HepG2 (cell line): ENCODE measurements around the gene SPAG9. TPM values are rescaled to one million over a fixed set of nuclear protein-coding genes. Genes with fewer than 3 reads are reported as not detected.

ENCODE experiments used
- ATAC-seq: fragments of 200-7000 bp; cut with Tn5 transposase; 3 replicates; pipeline ENCODE4 v1.9.1; 2020; ENCODE audit warnings: mild to moderate bottlenecking, moderate library complexity
- BruUV-seq: library from RNA; stranded (reverse); fragments of 400-500 nt; replicated peaks from 2 replicates; lab custom pipeline; 2021; lab: Mats Ljungman, UMichigan
- CTCF ChIA-PET: fragments of 300-600 bp; formaldehyde crosslinking; extraction: SDS; loops from one replicate; lab custom pipeline; 2021; ENCODE audit warnings: low total read pairs, inconsistent platforms, low intra/inter-chr PET ratio; lab: Yijun Ruan, JAX
- POLR2A ChIA-PET: fragments of 350-600 bp; sonication (Branson Sonifier 250); formaldehyde crosslinking; loops from one replicate; lab custom pipeline; 2020; ENCODE audit warnings: antibody characterized with exemption, inconsistent platforms; lab: Yijun Ruan, JAX
- DNase-seq: peaks from one replicate; pipeline ENCODE4 v3.0.0-alpha.2; 2015; ENCODE audit warnings: low spot score
- FAIRE-seq: peaks from 3 replicates; lab custom pipeline; 2011; peaks lifted over from hg19 to GRCh38; lab: Jason Lieb, UNC
- H2AFZ ChIP-seq: one replicate; pipeline ENCODE4 v1.6.1; 2011; ENCODE audit warnings: low read length, inconsistent platforms
- H3K27ac ChIP-seq: fragments of 300-600 bp; 3 replicates; pipeline ENCODE4 v1.8.0; 2011; ENCODE audit warnings: mixed run types, mild to moderate bottlenecking, mixed read lengths, low read length, inconsistent platforms; ENCODE audit not compliant: insufficient read depth; ENCODE audit errors: extremely low read length
- H3K27me3 ChIP-seq, 2 experiments: fragments of 200-600 bp in 1 of 2; 2 replicates in 1 of 2; 3 replicates in 1 of 2; pipeline versions ENCODE4 v1.6.0 to v1.8.0; 2011; ENCODE audit warnings: low read length in 2 of 2, mild to moderate bottlenecking in 2 of 2, moderate library complexity in 2 of 2, inconsistent platforms in 1 of 2; ENCODE audit not compliant: insufficient read depth in 2 of 2, control insufficient read depth in 1 of 2
- H3K36me3 ChIP-seq, 2 experiments: fragments of 200-600 bp in 1 of 2; replicated peaks in 1 of 2; 2 replicates in 1 of 2; 3 replicates in 1 of 2; pipeline versions ENCODE4 v1.5.1 to v1.8.0; 2011; ENCODE audit warnings: low read length in 2 of 2, inconsistent platforms in 1 of 2; ENCODE audit not compliant: insufficient read depth in 2 of 2, control insufficient read depth in 1 of 2
- H3K4me1 ChIP-seq: 2 replicates; pipeline ENCODE4 v1.5.1; 2012; ENCODE audit warnings: low read length, inconsistent platforms; ENCODE audit not compliant: insufficient read depth
- H3K4me2 ChIP-seq: 2 replicates; pipeline ENCODE4 v1.6.0; 2011; ENCODE audit warnings: low read depth, low read length, inconsistent platforms
- H3K4me3 ChIP-seq, 3 experiments: fragments of 200-600 bp in 1 of 3; sonication (generic), shearing (Covaris generic) in 1 of 3; replicated peaks in 1 of 3; 2 replicates each; pipeline ENCODE4 v1.5.1; 2011 to 2016; ENCODE audit warnings: low read length in 3 of 3, inconsistent platforms in 2 of 3, low read depth in 2 of 3, mild to moderate bottlenecking in 2 of 3, control low read depth in 1 of 3, mixed read lengths in 1 of 3; ENCODE audit not compliant: insufficient read depth in 1 of 3
- H3K79me2 ChIP-seq: one replicate; pipeline ENCODE4 v1.6.1; 2011; ENCODE audit warnings: low read length, inconsistent platforms; ENCODE audit not compliant: insufficient read depth
- H3K9ac ChIP-seq: 2 replicates; pipeline ENCODE4 v1.6.0; 2011; ENCODE audit warnings: mild to moderate bottlenecking, low read depth, low read length, inconsistent platforms; ENCODE audit not compliant: insufficient read depth
- H3K9me3 ChIP-seq: 2 replicates; pipeline ENCODE4 v1.5.1; 2012; ENCODE audit warnings: mild to moderate bottlenecking, low read length
- H4K20me1 ChIP-seq: 2 replicates; pipeline ENCODE4 v1.6.0; 2011; ENCODE audit warnings: inconsistent platforms, mild to moderate bottlenecking, low read length, moderate library complexity; ENCODE audit not compliant: insufficient read depth
- EZH2 ChIP-seq: conservative IDR thresholded peaks from 2 replicates; pipeline ENCODE4 v1.6.1; 2012; ENCODE audit warnings: mild to moderate bottlenecking, low read depth, low read length, moderate library complexity
- HNF1A ChIP-seq, 2 experiments: sonication (generic) in 1 of 2; formaldehyde crosslinking in 1 of 2; IDR thresholded peaks; 2 replicates each; pipeline versions ENCODE4 v1.4.0 to v1.6.1; 2016 to 2020; ENCODE audit warnings: borderline replicate concordance in 1 of 2, low read depth in 1 of 2, mild to moderate bottlenecking in 1 of 2, missing genetic modification reagents in 1 of 2
- MTA3 ChIP-seq: sonication (generic); formaldehyde crosslinking; IDR thresholded peaks from 2 replicates; pipeline ENCODE4 v1.4.0; 2020; ENCODE audit warnings: missing genetic modification reagents
- ZMAT3 ChIP-seq: sonication (generic); formaldehyde crosslinking; conservative IDR thresholded peaks from 2 replicates; pipeline ENCODE4 v1.7.0; 2021; ENCODE audit warnings: missing genetic modification reagents
- ZNF143 ChIP-seq: sonication (generic); formaldehyde crosslinking; IDR thresholded peaks from 2 replicates; pipeline ENCODE4 v1.4.0; 2020; ENCODE audit warnings: missing genetic modification reagents
- ZNF614 ChIP-seq: IDR thresholded peaks from 2 replicates; pipeline ENCODE4 v1.6.1; 2018; ENCODE audit warnings: missing biosample characterization, missing genetic modification reagents, inconsistent platforms, borderline replicate concordance
- WGBS: methylation state at CpG from one replicate; pipeline ENCODE4 v1.1.6; 2017; ENCODE audit warnings: low lambda C conversion rate; 5-methylcytosine and 5-hydroxymethylcytosine counted together
- in situ Hi-C: cut with HindIII; loops from 2 replicates; pipeline ENCODE4 v1.10.0; 2017; ENCODE audit warnings: low pct_unique_long_range_greater_than_20kb; ENCODE audit not compliant: extremely low pct_ligation_motif_present
- intact Hi-C: fragments of 100-400 bp; cut with micrococcal nuclease; formaldehyde crosslinking; loops from one replicate; pipeline ENCODE4 v1.10.0; 2022; ENCODE audit not compliant: unreplicated experiment
- polyA plus RNA-seq, 8 experiments: library from polyadenylated mRNA; depleted of rRNA in 3 of 8; stranded (reverse) in 7 of 8; unstranded in 1 of 8; fragments of >200 nt; fragmentation: Illumina TruSeq in 4 of 8; extraction: Trizol in 4 of 8; gene quantifications; 2 replicates each; pipeline versions ENCODE4 v1.2.1 to v1.2.3, GENCODE V29; 2011 to 2016; ENCODE audit warnings: low read depth in 4 of 8, missing spikeins in 1 of 8, mixed read lengths in 1 of 8; ENCODE audit not compliant: insufficient read depth in 1 of 8
- total RNA-seq, 5 experiments: library from RNA; depleted of rRNA; stranded (reverse); fragments of >200 nt; fragmentation: Illumina TruSeq; extraction: Trizol; gene quantifications; 2 replicates each; pipeline ENCODE4 v1.2.3, GENCODE V29; 2016; ENCODE audit warnings: low read depth in 1 of 5

The SPAG9 gene
- total and polyA plus RNA-seq, 2 of the 13 experiments (the other 11 are each of a cell fraction or from before 2014, with no cell fraction given): 43.2 to 78.6 TPM

GRCh38 chr17:50972577-50972976 is 148.1 kb downstream of the SPAG9 start (continued):
- TF ChIP-seq ZMAT3 (CRISPR knock-in tag): no peak
- TF ChIP-seq ZNF143 (CRISPR knock-in tag): no peak
- no peak for TF ChIP-seq MTA3 (CRISPR knock-in tag)
- no peak for TF ChIP-seq ZNF614 (CRISPR knock-in tag)

GRCh38 chr17:50967795-50968194 is 152.9 kb downstream of the SPAG9 start:
- no peak for ATAC-seq
- TF ChIP-seq EZH2: no peak
- no peak for TF ChIP-seq HNF1A (IDR thresholded peaks at IDR 0.05; ENCODE audit: low read depth)
- TF ChIP-seq HNF1A (CRISPR knock-in tag; IDR thresholded peaks at IDR 0.05; ENCODE audit: borderline replicate concordance): no peak
- in situ Hi-C loops: no loop called here

More at GRCh38 chr17:50967795-50968194, 152.9 kb downstream of the SPAG9 start:
- CTCF ChIA-PET: no interaction called here
- no peak overlapping the region for H3K27ac ChIP-seq
- H3K9me3 ChIP-seq: no peaks in the 10 kb centered on the region
- no peaks in the 10 kb centered on the region for H3K27me3 ChIP-seq
- no peaks in the 10 kb centered on the region for H3K79me2 ChIP-seq
- BruUV-seq: no TSS peak
- peaks cover 5 to 44% of the 10 kb centered on the region in 2 experiments for H3K36me3 ChIP-seq
- H3K9ac ChIP-seq: no peak overlapping the region
- no peak overlapping the region for H3K4me3 ChIP-seq
- WGBS: 86% methylated on average over 1 of the region's 1 CpG
- POLR2A ChIA-PET: interaction anchor here (1.4 kb wide), 1 partner anchor 101 kb away, joined by 4 read pairs; the partner anchor contains the start of gene TOB1
- DNase-seq (no peak), FAIRE-seq (no peak)
- H3K4me1 ChIP-seq: peaks cover 21% of the 10 kb centered on the region
- H2AFZ ChIP-seq: no peak overlapping the region
- intact Hi-C loops: no loop called here
- H3K4me2 ChIP-seq: no peak overlapping the region
- H4K20me1 ChIP-seq: no peaks in the 10 kb centered on the region
